Right kidney (tissue), 1 donor: ENCODE results near the gene SPRN.
"Not testable (repeated sequence)": the region's sequence is repeated elsewhere in the genome, so short reads cannot be mapped to it uniquely, and the experiment has no call there.

Experiments
- DNase-seq: peaks from one replicate; pipeline ENCODE4 v3.0.0-alpha.2; 2016

SPRN gene

GRCh38 chr10:133439517-133440461 lies 15.4 kb upstream of the SPRN start:
- DNase-seq = no peak

- DNase-seq = no peak
These were observed 14.4 kb upstream of the SPRN start for GRCh38 chr10:133438711-133439273.

- DNase-seq = not testable (repeated sequence)
These were observed 8.4 kb upstream of the SPRN start for GRCh38 chr10:133432789-133433188.

GRCh38 chr10:133431888-133432613 lies 7.6 kb upstream of the SPRN start:
- not testable (repeated sequence) for DNase-seq

- not testable (repeated sequence) for DNase-seq
These were observed 5.1 kb upstream of the SPRN start for GRCh38 chr10:133429571-133429970.

GRCh38 chr10:133424102-133424501 lies 323 bp downstream of the SPRN start:
- not testable (repeated sequence) for DNase-seq

GRCh38 chr10:133422807-133423771 lies 1.3 kb downstream of the SPRN start:
- DNase-seq = peak; percentile 44

- peak; percentile 12 for DNase-seq
These were observed 2.1 kb downstream of the SPRN start for GRCh38 chr10:133422223-133422806.

- DNase-seq = peak; percentile 13
These were observed 2.8 kb downstream of the SPRN start for GRCh38 chr10:133421336-133422222.

- DNase-seq = no peak
These were observed 3.8 kb downstream of the SPRN start for GRCh38 chr10:133420579-133420978.

GRCh38 chr10:133420028-133420427 lies 4.4 kb downstream of the SPRN start:
- no peak for DNase-seq

- DNase-seq = no peak
These were observed 5.0 kb downstream of the SPRN start for GRCh38 chr10:133419211-133419950.

GRCh38 chr10:133418289-133418993 lies 6.0 kb downstream of the SPRN start:
- no peak for DNase-seq

- no peak for DNase-seq
These were observed 8.7 kb downstream of the SPRN start for GRCh38 chr10:133415752-133416151.

- not testable (repeated sequence) for DNase-seq
These were observed 10.0 kb downstream of the SPRN start for GRCh38 chr10:133414401-133414800.

GRCh38 chr10:133412381-133412711 lies 12.1 kb downstream of the SPRN start:
- no peak for DNase-seq

- no peak for DNase-seq
These were observed 12.7 kb downstream of the SPRN start for GRCh38 chr10:133411523-133412380.
